ENCODE data around the gene BLOC1S3.

Gene BLOC1S3

DNA sequence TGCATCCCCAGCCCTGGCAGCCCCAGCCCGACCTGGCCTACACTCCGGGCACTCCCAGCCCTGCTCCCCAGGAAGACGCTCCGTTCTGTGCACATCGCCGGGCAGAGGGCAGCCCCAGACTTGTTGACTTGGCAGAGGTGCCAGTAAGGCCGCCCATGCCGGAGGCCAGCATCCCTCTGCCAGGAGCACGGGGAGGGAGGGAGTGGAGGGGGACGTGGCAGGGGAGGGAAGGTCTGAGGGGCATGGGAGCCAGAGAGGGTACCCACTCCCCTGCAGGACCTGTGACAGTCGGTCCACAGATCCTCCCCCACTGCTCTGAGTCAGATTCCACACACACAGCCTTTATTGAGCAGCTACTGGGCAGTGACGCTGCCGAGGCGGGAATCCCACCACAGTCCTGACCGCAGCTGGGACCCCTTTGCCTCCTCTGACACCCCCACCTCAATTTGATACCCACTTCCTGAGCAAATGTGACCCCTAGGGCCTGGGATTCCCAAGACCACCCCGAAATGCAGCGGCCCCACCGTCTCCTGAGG lies 15.9 kb upstream of the BLOC1S3 start:
- H3K4me3 ChIP-seq (ENCODE audit: control insufficient read depth, low read depth, low read length): no peak overlapping the region
- TF ChIP-seq, protein P1, sequence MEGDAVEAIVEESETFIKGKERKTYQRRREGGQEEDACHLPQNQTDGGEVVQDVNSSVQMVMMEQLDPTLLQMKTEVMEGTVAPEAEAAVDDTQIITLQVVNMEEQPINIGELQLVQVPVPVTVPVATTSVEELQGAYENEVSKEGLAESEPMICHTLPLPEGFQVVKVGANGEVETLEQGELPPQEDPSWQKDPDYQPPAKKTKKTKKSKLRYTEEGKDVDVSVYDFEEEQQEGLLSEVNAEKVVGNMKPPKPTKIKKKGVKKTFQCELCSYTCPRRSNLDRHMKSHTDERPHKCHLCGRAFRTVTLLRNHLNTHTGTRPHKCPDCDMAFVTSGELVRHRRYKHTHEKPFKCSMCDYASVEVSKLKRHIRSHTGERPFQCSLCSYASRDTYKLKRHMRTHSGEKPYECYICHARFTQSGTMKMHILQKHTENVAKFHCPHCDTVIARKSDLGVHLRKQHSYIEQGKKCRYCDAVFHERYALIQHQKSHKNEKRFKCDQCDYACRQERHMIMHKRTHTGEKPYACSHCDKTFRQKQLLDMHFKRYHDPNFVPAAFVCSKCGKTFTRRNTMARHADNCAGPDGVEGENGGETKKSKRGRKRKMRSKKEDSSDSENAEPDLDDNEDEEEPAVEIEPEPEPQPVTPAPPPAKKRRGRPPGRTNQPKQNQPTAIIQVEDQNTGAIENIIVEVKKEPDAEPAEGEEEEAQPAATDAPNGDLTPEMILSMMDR (conservative IDR thresholded peaks at IDR 0.05; ENCODE audit: control insufficient read depth, insufficient read depth, low read depth, low read length): no peak
- DNase-seq (ENCODE audit: low read depth): no peak

DNA sequence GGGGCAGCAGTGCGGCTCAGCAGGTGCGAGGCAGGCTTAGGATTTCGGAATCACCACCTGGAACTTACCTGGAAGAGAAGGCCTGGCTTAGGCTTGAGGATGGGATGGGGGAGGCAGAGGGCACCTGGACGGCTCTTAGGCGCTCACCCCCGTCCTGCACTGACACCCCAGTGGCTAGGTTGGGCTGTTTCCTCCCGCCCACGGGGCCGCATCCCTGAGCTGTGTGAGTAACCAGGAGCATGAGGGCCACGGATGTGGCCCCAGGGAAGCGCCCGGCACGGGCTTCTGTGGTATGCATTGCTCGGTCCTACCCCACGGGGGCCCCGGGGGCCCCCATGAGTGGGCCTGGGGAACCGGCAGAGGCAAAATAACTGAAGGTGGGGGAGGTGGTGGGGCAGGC lies 15.4 kb upstream of the BLOC1S3 start:
- TF ChIP-seq, protein P1 (conservative IDR thresholded peaks at IDR 0.05; ENCODE audit: control insufficient read depth, insufficient read depth, low read depth, low read length): no peak
- no peak overlapping the region for H3K4me3 ChIP-seq (ENCODE audit: control insufficient read depth, low read depth, low read length)
- no peak for DNase-seq (ENCODE audit: low read depth)

DNA sequence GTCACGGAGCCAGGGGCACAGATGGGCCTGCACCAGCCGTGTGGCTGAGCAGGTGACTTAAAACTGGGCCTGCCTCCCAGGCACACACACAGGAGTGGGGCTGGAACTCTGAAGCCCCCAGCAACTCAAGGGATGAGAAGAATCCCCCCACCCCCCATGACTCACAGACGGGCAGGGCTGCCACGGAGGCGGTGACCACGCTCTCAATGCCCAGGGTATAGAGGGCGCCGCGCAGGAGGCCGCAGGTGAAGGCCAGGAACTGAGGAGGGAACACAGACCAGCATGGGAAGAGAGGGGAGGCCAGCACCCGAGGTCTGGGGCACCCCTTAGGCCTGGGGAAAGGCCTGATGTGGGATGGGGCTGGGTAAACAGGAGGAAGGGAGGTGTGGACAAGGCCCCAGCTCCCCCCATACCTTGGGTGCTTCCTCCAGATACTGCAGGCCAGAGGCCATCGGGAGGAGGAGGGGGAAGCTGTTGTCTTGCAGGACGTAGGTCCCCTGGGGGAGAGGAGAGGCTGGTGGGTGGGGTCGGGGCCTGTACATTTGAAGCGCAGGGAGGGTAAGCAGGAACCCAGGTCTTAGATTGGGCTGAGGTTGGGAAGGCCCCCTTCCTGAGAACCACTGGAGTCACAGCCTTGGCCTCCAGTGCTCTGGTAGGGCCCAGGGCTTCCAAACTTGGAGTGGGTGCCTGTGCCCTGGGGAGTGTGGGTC lies 14.7 kb upstream of the BLOC1S3 start:
- no peak for DNase-seq (ENCODE audit: low read depth)
- TF ChIP-seq, protein P1 (conservative IDR thresholded peaks at IDR 0.05; ENCODE audit: control insufficient read depth, insufficient read depth, low read depth, low read length): no peak
- H3K4me3 ChIP-seq (ENCODE audit: control insufficient read depth, low read depth, low read length): no peak overlapping the region

DNA sequence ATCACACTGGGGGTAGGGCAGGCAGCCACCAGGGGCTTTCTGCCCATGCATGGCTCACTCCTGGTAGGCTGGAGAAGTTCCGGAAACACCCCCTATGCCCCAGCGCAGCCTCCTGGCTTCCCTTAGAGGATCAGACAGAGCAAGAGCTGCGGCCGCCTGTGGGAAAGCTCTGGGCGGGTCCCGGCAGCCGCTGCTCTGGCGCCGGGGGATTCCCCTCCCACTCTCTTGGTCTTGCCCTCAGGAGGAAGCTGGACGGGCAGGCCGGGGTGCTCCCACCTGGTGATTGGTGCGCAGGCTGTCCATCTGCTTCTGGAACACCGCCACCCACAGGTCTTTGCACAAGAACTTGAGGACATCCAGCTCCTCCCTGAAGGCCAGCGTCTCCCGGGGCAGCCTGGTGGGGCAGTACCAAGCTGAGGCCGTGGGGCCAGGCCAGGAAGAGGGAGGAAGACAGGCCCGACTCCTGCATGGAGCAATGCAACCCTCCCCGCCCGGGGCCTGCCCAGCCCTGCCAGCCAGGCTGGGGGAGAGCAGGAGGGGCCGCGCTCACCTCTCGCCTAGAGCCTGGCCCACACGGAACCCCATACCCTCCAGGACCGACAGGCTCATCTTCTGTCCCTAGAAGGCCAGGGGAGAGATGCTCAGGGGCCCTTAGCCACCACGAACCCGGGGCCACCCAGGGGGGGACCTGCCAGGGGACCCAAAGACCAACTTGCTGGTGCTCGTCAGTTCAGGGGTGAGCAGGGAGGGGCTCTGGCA lies 13.8 kb upstream of the BLOC1S3 start:
- peak; percentile 55 for DNase-seq (ENCODE audit: low read depth)
- H3K4me3 ChIP-seq (ENCODE audit: control insufficient read depth, low read depth, low read length): no peak overlapping the region
- TF ChIP-seq, protein P1 (conservative IDR thresholded peaks at IDR 0.05; ENCODE audit: control insufficient read depth, insufficient read depth, low read depth, low read length): no peak

DNA sequence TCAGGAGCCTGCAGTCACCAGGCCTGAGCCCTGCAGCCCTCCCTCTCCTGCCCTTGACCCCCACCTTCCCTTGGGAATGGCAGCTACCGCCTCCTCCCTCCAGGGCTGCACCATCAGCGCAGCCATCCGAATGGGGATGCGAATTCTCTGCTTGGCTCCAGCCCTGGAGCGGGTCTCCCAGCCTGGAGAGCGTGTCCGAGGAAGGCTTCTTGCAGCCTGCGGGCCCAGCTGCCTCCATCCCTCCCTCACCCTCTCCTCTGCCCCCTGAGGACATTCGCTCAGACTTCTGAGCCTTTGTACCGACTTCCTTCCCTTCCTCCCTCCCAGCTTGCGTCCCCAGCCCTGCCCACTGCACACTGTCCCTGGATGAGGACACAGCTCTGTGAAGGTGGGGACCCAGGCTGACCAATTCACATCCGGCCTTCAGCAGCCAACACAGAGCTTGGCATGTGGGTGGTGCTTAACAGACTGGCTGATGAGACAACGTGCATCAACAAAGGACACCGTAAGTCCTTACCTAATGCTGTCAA lies 11.8 kb upstream of the BLOC1S3 start:
- TF ChIP-seq, protein P1 (conservative IDR thresholded peaks at IDR 0.05; ENCODE audit: control insufficient read depth, insufficient read depth, low read depth, low read length): no peak
- no peak for DNase-seq (ENCODE audit: low read depth)
- no peak overlapping the region for H3K4me3 ChIP-seq (ENCODE audit: control insufficient read depth, low read depth, low read length)

DNA sequence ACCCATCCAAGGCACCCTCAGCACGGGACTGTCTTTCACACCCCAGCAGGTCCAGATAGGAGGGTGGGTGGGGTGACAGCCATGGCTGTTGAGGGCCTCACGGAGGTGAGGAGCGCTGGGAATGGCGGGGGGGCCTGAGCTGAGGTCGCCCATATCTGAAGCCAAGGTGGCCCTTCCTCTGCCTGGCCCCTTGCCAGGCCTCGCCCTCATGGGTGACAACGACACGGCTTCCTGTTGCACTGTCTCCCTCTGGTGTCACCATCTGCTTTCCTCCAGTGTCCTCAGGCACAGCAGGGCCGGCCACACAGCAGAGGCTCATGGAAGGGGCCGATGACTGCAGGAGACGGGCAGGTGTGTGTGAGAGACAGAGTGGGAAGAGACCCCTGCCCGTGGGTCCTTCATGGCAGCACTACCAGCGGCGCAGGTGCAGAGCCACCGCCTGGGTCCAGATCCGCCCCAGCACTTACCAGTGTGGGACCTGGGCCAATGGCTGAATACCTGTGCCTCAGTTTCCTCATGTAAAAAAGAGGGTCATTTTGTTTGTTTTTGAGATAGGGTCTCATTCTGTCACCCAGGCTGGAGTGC lies 9.7 kb upstream of the BLOC1S3 start:
- TF ChIP-seq, protein P1 (conservative IDR thresholded peaks at IDR 0.05; ENCODE audit: control insufficient read depth, insufficient read depth, low read depth, low read length): no peak
- no peak overlapping the region for H3K4me3 ChIP-seq (ENCODE audit: control insufficient read depth, low read depth, low read length)
- DNase-seq (ENCODE audit: low read depth): no peak
